ENCODE data around the gene VSTM1.

Gene VSTM1

GRCh38 chr19:54107876-54108490, 44.3 kb upstream of the VSTM1 start:
- TF ChIP-seq TOX (CRISPR knock-in tag; IDR thresholded peaks at IDR 0.05; ENCODE audit: borderline replicate concordance), result no peak
- no peak for TF ChIP-seq CSDC2 (CRISPR knock-in tag; IDR thresholded peaks at IDR 0.05)
- no peak for ATAC-seq

- TF ChIP-seq TSHZ2 (CRISPR knock-in tag; IDR thresholded peaks at IDR 0.05) (no peak), ZFP3 (CRISPR knock-in tag; IDR thresholded peaks at IDR 0.05) (no peak), ZC3H10 (CRISPR knock-in tag; IDR thresholded peaks at IDR 0.05) (no peak), GLIS3 (CRISPR knock-in tag; IDR thresholded peaks at IDR 0.05) (no peak), CSRNP3 (CRISPR knock-in tag; IDR thresholded peaks at IDR 0.05) (no peak), RARB (CRISPR knock-in tag; IDR thresholded peaks at IDR 0.05) (no peak), ISL1 (CRISPR knock-in tag; IDR thresholded peaks at IDR 0.05) (no peak), ZFP30 (CRISPR knock-in tag; IDR thresholded peaks at IDR 0.05) (no peak)
- ATAC-seq, result no peak
Observed at GRCh38 chr19:54106716-54107115, 43.0 kb upstream of the VSTM1 start.

GRCh38 chr19:54105796-54106195, 42.1 kb upstream of the VSTM1 start:
- ATAC-seq, result no peak

More at GRCh38 chr19:54105796-54106195, 42.1 kb upstream of the VSTM1 start:
- TF ChIP-seq GLIS3 (CRISPR knock-in tag; IDR thresholded peaks at IDR 0.05) (no peak), PATZ1 (CRISPR knock-in tag; IDR thresholded peaks at IDR 0.05; ENCODE audit: borderline replicate concordance) (no peak), ZNF565 (CRISPR knock-in tag; conservative IDR thresholded peaks at IDR 0.05; ENCODE audit: low read depth) (no peak), TSHZ2 (CRISPR knock-in tag; IDR thresholded peaks at IDR 0.05) (no peak), CSDC2 (CRISPR knock-in tag; IDR thresholded peaks at IDR 0.05) (no peak), CREB5 (CRISPR knock-in tag; IDR thresholded peaks at IDR 0.05; ENCODE audit: low read depth) (no peak), SNAI2 (CRISPR knock-in tag; IDR thresholded peaks at IDR 0.05) (no peak), ZFP3 (CRISPR knock-in tag; IDR thresholded peaks at IDR 0.05) (no peak), CSRNP3 (CRISPR knock-in tag; IDR thresholded peaks at IDR 0.05) (no peak), ZNF8 (CRISPR knock-in tag; IDR thresholded peaks at IDR 0.05) (no peak), TOX (CRISPR knock-in tag; IDR thresholded peaks at IDR 0.05; ENCODE audit: borderline replicate concordance) (no peak), ESRRG (CRISPR knock-in tag; IDR thresholded peaks at IDR 0.05) (no peak), ARNTL (CRISPR knock-in tag; IDR thresholded peaks at IDR 0.05; ENCODE audit: borderline replicate concordance, low read depth) (no peak), POU6F1 (CRISPR knock-in tag; IDR thresholded peaks at IDR 0.05; ENCODE audit: borderline replicate concordance, low read depth) (no peak), OSR1 (CRISPR knock-in tag; IDR thresholded peaks at IDR 0.05) (no peak), ZC3H10 (CRISPR knock-in tag; IDR thresholded peaks at IDR 0.05) (no peak), TCF4 (CRISPR knock-in tag; IDR thresholded peaks at IDR 0.05; ENCODE audit: borderline replicate concordance) (no peak), BACH2 (CRISPR knock-in tag; IDR thresholded peaks at IDR 0.05; ENCODE audit: borderline replicate concordance) (no peak)
